Esophagus muscularis mucosa (tissue), 4 donors: ENCODE results near the gene CFAP97. TPM values are rescaled to one million over a fixed set of nuclear protein-coding genes. Genes with fewer than 3 reads are reported as not detected.

Experiments
- DNase-seq: peaks from one replicate; pipeline ENCODE4 v3.0.0-alpha.2; 2017; ENCODE audit errors: extremely low spot score
- H3K27ac ChIP-seq, 4 donors: fragments of 200-600 bp; sonication (generic); replicated peaks in 1 of 4; 1 replicate in 3 of 4; 2 replicates in 1 of 4; pipeline ENCODE4 v1.5.1; 2016 to 2019; ENCODE audit warnings: mild to moderate bottlenecking in 1 of 4
- H3K27me3 ChIP-seq, 4 donors: fragments of 200-600 bp; sonication (generic); one replicate each; pipeline versions ENCODE4 v1.5.1 to v1.6.0; 2016 to 2019
- H3K36me3 ChIP-seq, 4 donors: fragments of 200-600 bp; sonication (generic); one replicate each; pipeline ENCODE4 v1.5.1; 2016 to 2019
- H3K4me1 ChIP-seq, 4 donors: fragments of 200-600 bp; sonication (generic); one replicate each; pipeline ENCODE4 v1.5.1; 2016 to 2019
- H3K4me3 ChIP-seq, 4 donors: fragments of 200-600 bp; sonication (generic); 1 replicate in 2 of 4; 2 replicates in 2 of 4; pipeline ENCODE4 v1.5.1; 2016 to 2019; ENCODE audit warnings: mild to moderate bottlenecking in 4 of 4, moderate library complexity in 1 of 4
- H3K9me3 ChIP-seq, 4 donors: fragments of 200-600 bp; sonication (generic); 1 replicate in 3 of 4; 2 replicates in 1 of 4; pipeline ENCODE4 v1.5.1; 2016 to 2019
- EP300 ChIP-seq: sonication (generic); formaldehyde crosslinking; IDR thresholded peaks from one replicate; pipeline ENCODE4 v1.6.1; 2017; ENCODE audit warnings: antibody characterized with exemption
- POLR2A ChIP-seq: fragments of 450-650 bp; IDR thresholded peaks from one replicate; pipeline ENCODE4 v1.6.1; 2017; ENCODE audit warnings: antibody characterized with exemption, moderate library complexity, mild to moderate bottlenecking, low read depth
- POLR2AphosphoS5 ChIP-seq, 2 donors: sonication (generic); formaldehyde crosslinking; IDR thresholded peaks; one replicate each; pipeline ENCODE4 v1.6.1; 2017; ENCODE audit warnings: antibody characterized with exemption in 2 of 2
- WGBS: methylation state at CpG from one replicate; pipeline ENCODE4 v1.1.5; 2018; 5-methylcytosine and 5-hydroxymethylcytosine counted together
- intact Hi-C: fragments of 100-400 bp; cut with DNase I; formaldehyde crosslinking; loops from one replicate; pipeline ENCODE4 v1.15.1; 2023
- total RNA-seq, 4 donors: library from RNA; depleted of rRNA; stranded (reverse); fragments of >200 nt; gene quantifications; one replicate each; pipeline versions ENCODE4 v1.1.0 to v1.2.1, GENCODE V29; 2016
- TF ChIP-seq, protein P1 (sequence below), 3 experiments: fragments of 200-600 bp in 2 of 3; fragments of 450-650 bp in 1 of 3; sonication (generic) in 2 of 3; IDR thresholded peaks; one replicate each; pipeline ENCODE4 v1.5.1; 2017 to 2019; ENCODE audit warnings: antibody characterized with exemption in 3 of 3, mild to moderate bottlenecking in 2 of 3, moderate library complexity in 1 of 3

The CFAP97 gene
- total RNA-seq, 4 donors from 2014 or later: 30.2 to 36.8 (median 35.1) TPM

DNA sequence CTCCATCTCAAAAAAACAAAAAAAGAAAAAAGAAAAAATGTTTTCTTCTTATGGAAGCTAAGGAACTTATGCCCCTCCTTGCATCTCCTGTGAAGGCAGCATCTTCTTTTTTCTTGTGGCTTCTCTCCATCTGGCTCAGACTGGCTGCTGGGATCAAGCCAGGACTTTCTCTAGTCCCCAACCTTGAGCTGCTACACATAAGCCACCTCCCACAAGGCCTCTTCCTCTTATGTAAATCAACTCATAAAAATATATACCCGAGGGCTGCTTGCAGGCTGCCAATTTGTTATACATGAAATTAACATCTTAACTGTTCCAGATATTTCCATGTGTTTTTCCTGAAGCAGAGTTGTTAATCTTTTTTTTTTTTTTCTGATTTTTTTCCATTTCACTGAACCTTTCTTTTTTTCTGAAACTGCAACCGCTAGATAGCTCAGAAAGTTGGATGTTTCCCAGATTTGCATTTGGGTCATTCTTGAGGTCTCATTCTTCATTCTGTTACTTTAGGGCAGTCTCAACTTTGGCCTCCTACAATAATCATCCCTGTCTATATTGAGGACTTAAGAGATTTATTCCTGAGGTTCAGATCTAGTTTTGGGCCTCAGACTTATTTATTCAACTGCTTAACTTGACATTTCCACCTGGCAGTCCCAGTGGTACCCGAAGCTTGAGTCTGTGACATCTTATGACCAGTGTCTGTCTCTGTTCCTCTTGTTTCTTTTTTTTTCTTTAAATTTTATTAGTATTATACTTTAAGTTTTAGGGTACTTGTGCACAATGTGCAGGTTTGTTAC is 15.9 kb upstream of the CFAP97 start:
- H3K9me3 ChIP-seq: no peaks in the 10 kb centered on the region
- DNase-seq: peak; percentile 89
- intact Hi-C loops: no loop called here

DNA sequence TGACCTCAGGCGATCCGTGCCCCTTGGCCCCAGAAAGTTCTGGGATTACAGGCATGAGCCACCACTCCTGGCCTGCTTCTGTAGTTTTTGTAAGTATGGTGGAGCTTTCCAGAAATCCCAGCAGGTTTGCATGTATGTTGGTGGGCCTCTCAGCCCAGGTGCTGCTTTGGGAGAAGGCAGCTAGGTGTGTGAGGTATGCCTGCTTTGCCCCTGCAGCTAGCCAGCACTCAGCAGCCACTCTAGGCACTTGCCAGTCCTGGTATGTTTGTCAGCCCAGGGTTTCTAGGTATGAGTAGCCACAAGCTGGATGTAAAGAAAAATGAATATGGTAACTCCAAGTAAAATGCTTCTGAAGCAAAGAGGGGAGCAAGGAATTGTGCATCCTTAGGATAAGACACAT is 14.5 kb upstream of the CFAP97 start:
- WGBS: 100% methylated on average over 2 of the region's 2 CpGs
- TF ChIP-seq POLR2A: no peak
- TF ChIP-seq EP300: no peak
- TF ChIP-seq POLR2AphosphoS5 (IDR thresholded peaks at IDR 0.05): no peak
- TF ChIP-seq, protein P1, sequence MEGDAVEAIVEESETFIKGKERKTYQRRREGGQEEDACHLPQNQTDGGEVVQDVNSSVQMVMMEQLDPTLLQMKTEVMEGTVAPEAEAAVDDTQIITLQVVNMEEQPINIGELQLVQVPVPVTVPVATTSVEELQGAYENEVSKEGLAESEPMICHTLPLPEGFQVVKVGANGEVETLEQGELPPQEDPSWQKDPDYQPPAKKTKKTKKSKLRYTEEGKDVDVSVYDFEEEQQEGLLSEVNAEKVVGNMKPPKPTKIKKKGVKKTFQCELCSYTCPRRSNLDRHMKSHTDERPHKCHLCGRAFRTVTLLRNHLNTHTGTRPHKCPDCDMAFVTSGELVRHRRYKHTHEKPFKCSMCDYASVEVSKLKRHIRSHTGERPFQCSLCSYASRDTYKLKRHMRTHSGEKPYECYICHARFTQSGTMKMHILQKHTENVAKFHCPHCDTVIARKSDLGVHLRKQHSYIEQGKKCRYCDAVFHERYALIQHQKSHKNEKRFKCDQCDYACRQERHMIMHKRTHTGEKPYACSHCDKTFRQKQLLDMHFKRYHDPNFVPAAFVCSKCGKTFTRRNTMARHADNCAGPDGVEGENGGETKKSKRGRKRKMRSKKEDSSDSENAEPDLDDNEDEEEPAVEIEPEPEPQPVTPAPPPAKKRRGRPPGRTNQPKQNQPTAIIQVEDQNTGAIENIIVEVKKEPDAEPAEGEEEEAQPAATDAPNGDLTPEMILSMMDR (IDR thresholded peaks at IDR 0.05): no peak
- intact Hi-C loops: no loop called here
- DNase-seq: no peak
- Histone ChIP-seq H3K27me3 (no peaks in the 10 kb centered on the region), H3K9me3 (no peaks in the 10 kb centered on the region), H3K27ac (no peak overlapping the region), H3K4me3 (no peak overlapping the region), H3K4me1 (peaks cover 19 to 52% (median 46%) of the 10 kb centered on the region in 4 donors), H3K36me3 (no peaks in the 10 kb centered on the region)

More for the DNA sequence above, 15.9 kb upstream of the CFAP97 start:
- TF ChIP-seq POLR2AphosphoS5 (IDR thresholded peaks at IDR 0.05): peak in 1 of 2 donors; percentile 34
- no peak for TF ChIP-seq EP300
- peak overlapping the region; percentile 17 to 60 (median 34) for H3K27ac ChIP-seq
- no peaks in the 10 kb centered on the region for H3K36me3 ChIP-seq
- peaks cover 19 to 49% (median 43%) of the 10 kb centered on the region in 4 donors for H3K4me1 ChIP-seq
- H3K27me3 ChIP-seq: no peaks in the 10 kb centered on the region
- no peak overlapping the region for H3K4me3 ChIP-seq
- 30% methylated on average over 3 of the region's 3 CpGs for WGBS

DNA sequence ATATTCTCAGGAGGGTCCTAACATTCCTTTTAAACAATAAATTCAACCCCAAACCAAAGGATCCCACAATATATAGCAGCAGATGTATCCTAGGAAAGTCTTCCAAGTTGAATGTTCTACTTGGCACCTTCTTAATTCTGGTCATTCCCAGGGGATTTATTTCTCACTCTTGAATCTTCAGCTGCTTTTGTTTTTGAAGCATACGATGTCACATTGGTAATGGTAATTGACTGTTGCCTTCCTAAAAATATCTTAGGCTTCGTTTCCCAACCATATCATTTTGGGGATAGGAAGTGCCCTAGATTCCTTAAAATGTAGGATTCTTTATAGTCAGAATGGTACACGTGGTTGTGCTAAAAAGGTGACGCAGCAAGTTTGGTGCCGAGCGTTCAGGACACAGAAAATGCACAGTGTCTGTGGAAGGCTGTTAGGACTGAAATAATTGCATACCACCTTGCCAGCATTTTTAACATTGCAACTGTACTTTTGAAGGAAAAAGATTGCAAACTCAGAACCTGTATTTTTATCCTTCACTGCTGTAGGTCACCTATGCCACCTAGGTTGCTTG is 13.7 kb upstream of the CFAP97 start:
- WGBS: 59% methylated on average over 6 of the region's 6 CpGs
- no peaks in the 10 kb centered on the region for H3K36me3 ChIP-seq
- no peaks in the 10 kb centered on the region for H3K27me3 ChIP-seq
- no peak for DNase-seq
- H3K9me3 ChIP-seq: no peaks in the 10 kb centered on the region
- TF ChIP-seq, protein P1 (IDR thresholded peaks at IDR 0.05): no peak
- TF ChIP-seq POLR2AphosphoS5 (IDR thresholded peaks at IDR 0.05) (no peak), POLR2A (no peak), EP300 (no peak)
- no peak overlapping the region for H3K4me3 ChIP-seq
- H3K4me1 ChIP-seq: peaks cover 19 to 49% (median 43%) of the 10 kb centered on the region in 4 donors
- peak overlapping the region in 2 of 4 donors; percentile 17 to 44 for H3K27ac ChIP-seq
- intact Hi-C loops: no loop called here

DNA sequence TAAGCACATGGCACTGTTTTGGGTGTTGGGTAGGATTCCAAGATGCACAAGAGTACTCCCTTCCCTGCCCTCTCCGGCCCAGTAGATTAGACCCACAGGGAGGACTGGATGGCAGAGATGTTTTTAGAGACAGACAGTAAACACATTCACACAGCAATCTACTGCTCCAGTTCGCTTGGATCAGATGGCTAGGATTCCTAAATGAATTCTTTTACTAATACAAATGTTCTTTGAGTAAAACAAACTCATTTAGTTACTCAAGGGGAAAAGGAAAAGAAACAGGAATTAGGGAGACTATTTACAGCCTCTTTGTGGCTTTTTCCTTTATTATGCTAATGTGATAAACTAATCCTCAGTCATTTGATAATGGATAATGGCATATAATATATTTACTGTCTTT is 11.5 kb upstream of the CFAP97 start:
- intact Hi-C loops: no loop called here
- 59% methylated on average over 2 of the region's 2 CpGs for WGBS
- Histone ChIP-seq H3K27me3 (no peaks in the 10 kb centered on the region), H3K4me1 (peaks cover 26 to 64% (median 57%) of the 10 kb centered on the region in 4 donors), H3K36me3 (no peaks in the 10 kb centered on the region), H3K4me3 (no peak overlapping the region), H3K27ac (peak overlapping the region in 3 of 4 donors; percentile 19 to 34 (median 31)), H3K9me3 (no peaks in the 10 kb centered on the region)
- TF ChIP-seq POLR2A (no peak), EP300 (no peak), POLR2AphosphoS5 (IDR thresholded peaks at IDR 0.05) (no peak)
- DNase-seq: no peak

DNA sequence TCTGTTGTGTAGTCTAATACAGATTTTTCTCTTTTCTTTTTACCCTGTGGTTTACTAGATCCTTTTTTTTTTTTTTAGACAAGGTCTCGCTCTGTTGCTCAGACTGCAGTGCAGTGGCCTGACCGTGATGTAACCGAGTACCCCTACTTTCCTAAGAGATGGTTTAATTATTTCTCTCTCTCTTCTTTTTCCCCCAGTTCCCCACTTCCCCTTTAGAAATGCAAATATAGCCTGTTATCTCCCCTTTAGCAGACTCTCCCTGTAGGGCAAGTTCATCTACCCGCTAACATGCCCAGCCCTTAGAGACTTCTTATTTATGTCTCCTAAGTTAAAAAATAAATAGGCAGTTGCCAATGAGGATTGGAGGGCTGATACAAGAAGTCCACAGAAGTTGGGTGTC is 10.1 kb upstream of the CFAP97 start:
- intact Hi-C loops: no loop called here
- H3K9me3 ChIP-seq: no peaks in the 10 kb centered on the region
- no peak overlapping the region for H3K4me3 ChIP-seq

More for the DNA sequence above, 10.1 kb upstream of the CFAP97 start:
- WGBS: 80% methylated on average over 4 of the region's 4 CpGs
- H3K27me3 ChIP-seq: no peaks in the 10 kb centered on the region
- no peaks in the 10 kb centered on the region for H3K36me3 ChIP-seq
- no peak for DNase-seq
- H3K27ac ChIP-seq: no peak overlapping the region
- no peak for TF ChIP-seq POLR2A
- TF ChIP-seq EP300: no peak
- TF ChIP-seq, protein P1 (IDR thresholded peaks at IDR 0.05): no peak
- no peak for TF ChIP-seq POLR2AphosphoS5 (IDR thresholded peaks at IDR 0.05)
- H3K4me1 ChIP-seq: peaks cover 25 to 55% (median 47%) of the 10 kb centered on the region in 4 donors
